Spinal cord (tissue), 10 donors: ENCODE results near the gene VOPP1. TPM values are rescaled to one million over a fixed set of nuclear protein-coding genes. Genes with fewer than 3 reads are reported as not detected.
A peak's percentile ranks its signal among the peaks of the same experiment; 100 is the strongest.

Experiments
- DNase-seq, 6 donors: peaks; one replicate each; pipeline versions ENCODE4 v3.0.0 to v3.0.0-alpha.2; 2013 to 2015; ENCODE audit warnings: low spot score in 6 of 6, low read depth in 4 of 6
- H3K27ac ChIP-seq: one replicate; pipeline ENCODE4 v1.5.1; 2013; ENCODE audit warnings: low read depth, low read length, control low read depth
- H3K27me3 ChIP-seq: one replicate; pipeline ENCODE4 v1.6.1; 2013; ENCODE audit warnings: low read length; ENCODE audit not compliant: control insufficient read depth, insufficient read depth
- H3K36me3 ChIP-seq: one replicate; pipeline ENCODE4 v1.6.1; 2013; ENCODE audit warnings: low read length; ENCODE audit not compliant: control insufficient read depth, insufficient read depth
- H3K4me1 ChIP-seq: one replicate; pipeline ENCODE4 v1.6.1; 2013; ENCODE audit warnings: low read length; ENCODE audit not compliant: control insufficient read depth, insufficient read depth
- H3K4me3 ChIP-seq: one replicate; pipeline ENCODE4 v1.5.1; 2013; ENCODE audit warnings: low read depth, low read length, control low read depth
- H3K9me3 ChIP-seq: one replicate; pipeline ENCODE4 v1.6.1; 2013; ENCODE audit warnings: low read length; ENCODE audit not compliant: control insufficient read depth, insufficient read depth
- WGBS: methylation state at CpG from one replicate; pipeline ENCODE4 v1.1.5; 2013; ENCODE audit warnings: missing lambda C conversion rate; ENCODE audit not compliant: insufficient coverage; 5-methylcytosine and 5-hydroxymethylcytosine counted together
- polyA plus RNA-seq, 2 donors: library from polyadenylated mRNA; unstranded; fragments of 120-200 nt; gene quantifications; one replicate each; pipeline ENCODE4 v1.2.1, GENCODE V29; 2013; ENCODE audit not compliant: insufficient read length in 2 of 2
- total RNA-seq, 2 donors: library from RNA; depleted of rRNA in 1 of 2; stranded (reverse); fragments of 120-200 nt in 1 of 2; fragments of >200 nt in 1 of 2; gene quantifications; one replicate each; pipeline versions ENCODE4 v1.2.3 to v1.2.4, GENCODE V29; 2013 to 2014
- donor health status: healthy.

The VOPP1 gene
- total and polyA plus RNA-seq, 4 donors: 59.1 to 121 (median 86.5) TPM

GRCh38 chr7:55507743-55508142 is 64.6 kb downstream of the VOPP1 start:
- Histone ChIP-seq H3K4me1 (peaks cover 13% of the 10 kb centered on the region), H3K36me3 (peaks cover 5% of the 10 kb centered on the region), H3K9me3 (no peaks in the 10 kb centered on the region), H3K27me3 (no peaks in the 10 kb centered on the region), H3K27ac (no peak overlapping the region), H3K4me3 (no peak overlapping the region)
- no peak for DNase-seq
- no CpG with 5 or more reads among the region's 5 CpGs for WGBS

- Histone ChIP-seq H3K27me3 (no peaks in the 10 kb centered on the region), H3K36me3 (no peaks in the 10 kb centered on the region), H3K9me3 (no peaks in the 10 kb centered on the region), H3K4me1 (peaks cover 27% of the 10 kb centered on the region), H3K4me3 (no peak overlapping the region), H3K27ac (no peak overlapping the region)
- 93% methylated on average over 4 of the region's 10 CpGs for WGBS
- DNase-seq: no peak
Measured at GRCh38 chr7:55504967-55505658, 67.2 kb downstream of the VOPP1 start.

GRCh38 chr7:55504093-55504859 is 68.0 kb downstream of the VOPP1 start:
- no peaks in the 10 kb centered on the region for H3K27me3 ChIP-seq
- WGBS: 63% methylated on average over 5 of the region's 6 CpGs
- H3K4me1 ChIP-seq: peaks cover 27% of the 10 kb centered on the region
- no peak overlapping the region for H3K4me3 ChIP-seq
- H3K9me3 ChIP-seq: no peaks in the 10 kb centered on the region
- H3K36me3 ChIP-seq: no peaks in the 10 kb centered on the region
- H3K27ac ChIP-seq: no peak overlapping the region
- DNase-seq: no peak

GRCh38 chr7:55502858-55503440 is 69.4 kb downstream of the VOPP1 start:
- H3K9me3 ChIP-seq: no peaks in the 10 kb centered on the region
- no peak overlapping the region for H3K27ac ChIP-seq
- H3K36me3 ChIP-seq: no peaks in the 10 kb centered on the region
- DNase-seq: no peak
- H3K4me1 ChIP-seq: peaks cover 27% of the 10 kb centered on the region
- H3K27me3 ChIP-seq: no peaks in the 10 kb centered on the region
- 83% methylated on average over 5 of the region's 8 CpGs for WGBS
- H3K4me3 ChIP-seq: no peak overlapping the region

GRCh38 chr7:55502124-55502857 is 70.0 kb downstream of the VOPP1 start:
- H3K27me3 ChIP-seq: no peaks in the 10 kb centered on the region
- H3K36me3 ChIP-seq: peaks cover 6% of the 10 kb centered on the region
- H3K4me3 ChIP-seq: no peak overlapping the region
- H3K4me1 ChIP-seq: peaks cover 27% of the 10 kb centered on the region
- DNase-seq: peak in 5 of 6 donors; percentile 45 to 88 (median 49)
- 28% methylated on average over 13 of the region's 13 CpGs for WGBS
- no peaks in the 10 kb centered on the region for H3K9me3 ChIP-seq
- no peak overlapping the region for H3K27ac ChIP-seq

- WGBS: 50% methylated on average over 1 of the region's 3 CpGs
- Histone ChIP-seq H3K9me3 (no peaks in the 10 kb centered on the region), H3K27me3 (no peaks in the 10 kb centered on the region), H3K36me3 (peaks cover 13% of the 10 kb centered on the region), H3K4me3 (no peak overlapping the region), H3K27ac (no peak overlapping the region), H3K4me1 (peaks cover 27% of the 10 kb centered on the region)
- no peak for DNase-seq
Measured at GRCh38 chr7:55501611-55502010, 70.7 kb downstream of the VOPP1 start.

GRCh38 chr7:55500117-55500756 is 72.1 kb downstream of the VOPP1 start:
- Histone ChIP-seq H3K36me3 (peaks cover 24% of the 10 kb centered on the region), H3K4me1 (peaks cover 26% of the 10 kb centered on the region), H3K27me3 (no peaks in the 10 kb centered on the region), H3K9me3 (no peaks in the 10 kb centered on the region), H3K27ac (no peak overlapping the region), H3K4me3 (no peak overlapping the region)
- 60% methylated on average over 2 of the region's 7 CpGs for WGBS
- DNase-seq: peak in 1 of 6 donors; percentile 41

- no peaks in the 10 kb centered on the region for H3K9me3 ChIP-seq
- DNase-seq: no peak
- peaks cover 28% of the 10 kb centered on the region for H3K36me3 ChIP-seq
- H3K27ac ChIP-seq: no peak overlapping the region
- H3K4me3 ChIP-seq: no peak overlapping the region
- 94% methylated on average over 12 of the region's 12 CpGs for WGBS
- H3K4me1 ChIP-seq: peaks cover 22% of the 10 kb centered on the region
- H3K27me3 ChIP-seq: no peaks in the 10 kb centered on the region
Measured at GRCh38 chr7:55499591-55499990, 72.7 kb downstream of the VOPP1 start.

GRCh38 chr7:55498770-55499169 is 73.5 kb downstream of the VOPP1 start:
- H3K9me3 ChIP-seq: no peaks in the 10 kb centered on the region
- no peak for DNase-seq
- H3K36me3 ChIP-seq: peaks cover 28% of the 10 kb centered on the region
- H3K27ac ChIP-seq: no peak overlapping the region
- 89% methylated on average over 4 of the region's 4 CpGs for WGBS
- no peak overlapping the region for H3K4me3 ChIP-seq
- H3K4me1 ChIP-seq: peaks cover 17% of the 10 kb centered on the region
- no peaks in the 10 kb centered on the region for H3K27me3 ChIP-seq
